ENCODE measurements around the gene WDR82. TPM values are rescaled to one million over a fixed set of nuclear protein-coding genes. Genes with fewer than 3 reads are reported as not detected.
A peak's percentile ranks its signal among the peaks of the same experiment; 100 is the strongest.

WDR82 gene
- total and polyA plus RNA-seq, 10 of the 15 experiments (the other 5 are each of a cell fraction or from before 2014, with no cell fraction given): 10.1 to 82.4 (median 48.7) TPM

DNA sequence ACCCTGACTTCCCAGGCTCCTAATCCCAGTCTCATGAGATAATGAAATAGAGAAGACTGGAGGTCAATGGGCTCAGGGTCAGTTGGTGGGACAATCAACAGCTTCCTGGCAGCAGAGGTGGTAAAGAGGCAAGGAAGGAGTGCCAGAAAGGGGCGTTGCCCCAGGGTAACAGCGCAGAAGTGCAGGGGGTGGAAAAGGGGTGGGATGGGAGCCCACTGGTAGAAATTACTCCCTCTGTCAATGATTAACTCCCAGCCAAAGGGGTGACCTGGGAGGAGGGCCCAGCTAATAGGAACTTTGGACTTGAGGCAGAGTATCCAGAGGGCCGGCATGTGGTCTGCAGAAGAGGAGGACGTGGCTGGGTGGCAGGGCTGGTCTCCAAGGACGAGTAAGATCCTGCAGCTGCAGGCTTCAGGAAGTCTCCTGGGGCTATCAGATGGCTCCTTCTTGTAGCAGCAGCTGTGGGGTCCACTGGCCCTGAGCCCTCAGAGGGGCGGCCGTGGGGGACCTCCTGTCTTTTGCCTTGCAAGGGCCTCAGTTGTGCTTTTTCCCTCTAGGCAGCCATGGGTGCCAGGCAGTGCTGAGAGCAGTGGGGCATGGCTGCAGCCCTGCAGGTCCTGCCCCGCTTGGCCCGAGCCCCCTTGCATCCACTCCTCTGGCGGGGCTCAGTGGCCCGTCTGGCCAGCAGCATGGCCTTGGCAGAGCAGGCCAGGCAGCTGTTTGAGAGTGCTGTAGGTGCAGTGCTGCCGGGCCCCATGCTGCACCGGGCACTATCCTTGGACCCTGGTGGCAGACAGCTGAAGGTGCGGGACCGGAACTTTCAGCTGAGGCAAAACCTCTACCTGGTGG lies 11.5 kb upstream of the WDR82 start:
- intact Hi-C loops (cut with micrococcal nuclease; ENCODE audit: unreplicated experiment): loop anchor here (5.0 kb wide), 1 partner anchor 157 kb away; the partner anchor contains the start of gene SEMA3G
- FAIRE-seq (no peak), DNase-seq (ENCODE audit: low read depth, low spot score) (no peak), ATAC-seq (no peak)
- Histone ChIP-seq H2AFZ (ENCODE audit: control insufficient read depth, low read depth, low read length) (no peak overlapping the region), H3K27me3 (replicated peaks in 1 of 2; ENCODE audit: control insufficient read depth in 2 of 2, insufficient read depth in 2 of 2, low read length in 1 of 2) (no peaks in the 10 kb centered on the region), H3K9me3 (replicated peaks; ENCODE audit: control insufficient read depth, insufficient read depth, low read length) (no peaks in the 10 kb centered on the region), H3K27ac (ENCODE audit: control insufficient read depth, insufficient read depth) (no peak overlapping the region), H3K9ac (ENCODE audit: control insufficient read depth, insufficient read depth, low read length) (peak overlapping the region; percentile 24; the same call in 1 of the 2 replicates), H4K20me1 (ENCODE audit: control insufficient read depth, insufficient read depth) (no peaks in the 10 kb centered on the region), H3K4me3 (no peak overlapping the region), H3K79me2 (ENCODE audit: control insufficient read depth, insufficient read depth, low read length) (peaks cover 18% of the 10 kb centered on the region), H3K4me1 (ENCODE audit: control insufficient read depth, insufficient read depth, low read length) (peaks cover 11% of the 10 kb centered on the region), H3K36me3 (ENCODE audit: control insufficient read depth in 2 of 2, insufficient read depth in 2 of 2, low read length in 1 of 2) (peaks cover 3 to 6% of the 10 kb centered on the region in 2 experiments; a peak in 3 of 4 replicates), H3K4me2 (ENCODE audit: control insufficient read depth, insufficient read depth) (no peak overlapping the region)
- ChIA-PET POLR2A (interaction anchor here (1.0 to 3.7 kb wide), 5 partner anchors 9 to 69 kb away, joined by 3 to 48 read pairs (median 6); partner anchors contain the start of genes TWF2 and WDR82), SMC1A (ENCODE audit: uncharacterized antibody, unreplicated experiment) (interaction anchor here (0.8 to 6.1 kb wide), 12 partner anchors 8 to 95 kb away, joined by 3 to 159 read pairs (median 6); partner anchors contain the start of genes TLR9, TWF2 and WDR82), RAD21 (ENCODE audit: unreplicated experiment) (interaction anchor here (0.8 to 7.5 kb wide), 10 partner anchors 7 to 157 kb away, joined by 3 to 131 read pairs (median 6); no protein-coding TSS in a partner anchor), CTCF (interaction anchor here (1.0 to 19.0 kb wide), 11 partner anchors 8 to 288 kb away, joined by 3 to 451 read pairs (median 9); partner anchors contain the start of gene WDR82)
- in situ Hi-C loops (cut with MboI): loop anchor here (5.0 kb wide), 1 partner anchor 52 kb away; no protein-coding TSS in a partner anchor
- WGBS (ENCODE audit: insufficient coverage, insufficient replicate concordance, low lambda C conversion rate, missing lambda C conversion rate): 90% methylated on average over 15 of the region's 15 CpGs
- BruUV-seq (replicated peaks): no TSS peak
- no peak for TF ChIP-seq CHD4 (IDR thresholded peaks at IDR 0.05)
- TF ChIP-seq, protein P1, sequence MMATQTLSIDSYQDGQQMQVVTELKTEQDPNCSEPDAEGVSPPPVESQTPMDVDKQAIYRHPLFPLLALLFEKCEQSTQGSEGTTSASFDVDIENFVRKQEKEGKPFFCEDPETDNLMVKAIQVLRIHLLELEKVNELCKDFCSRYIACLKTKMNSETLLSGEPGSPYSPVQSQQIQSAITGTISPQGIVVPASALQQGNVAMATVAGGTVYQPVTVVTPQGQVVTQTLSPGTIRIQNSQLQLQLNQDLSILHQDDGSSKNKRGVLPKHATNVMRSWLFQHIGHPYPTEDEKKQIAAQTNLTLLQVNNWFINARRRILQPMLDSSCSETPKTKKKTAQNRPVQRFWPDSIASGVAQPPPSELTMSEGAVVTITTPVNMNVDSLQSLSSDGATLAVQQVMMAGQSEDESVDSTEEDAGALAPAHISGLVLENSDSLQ (IDR thresholded peaks at IDR 0.05): no peak
- TF ChIP-seq, protein P2, sequence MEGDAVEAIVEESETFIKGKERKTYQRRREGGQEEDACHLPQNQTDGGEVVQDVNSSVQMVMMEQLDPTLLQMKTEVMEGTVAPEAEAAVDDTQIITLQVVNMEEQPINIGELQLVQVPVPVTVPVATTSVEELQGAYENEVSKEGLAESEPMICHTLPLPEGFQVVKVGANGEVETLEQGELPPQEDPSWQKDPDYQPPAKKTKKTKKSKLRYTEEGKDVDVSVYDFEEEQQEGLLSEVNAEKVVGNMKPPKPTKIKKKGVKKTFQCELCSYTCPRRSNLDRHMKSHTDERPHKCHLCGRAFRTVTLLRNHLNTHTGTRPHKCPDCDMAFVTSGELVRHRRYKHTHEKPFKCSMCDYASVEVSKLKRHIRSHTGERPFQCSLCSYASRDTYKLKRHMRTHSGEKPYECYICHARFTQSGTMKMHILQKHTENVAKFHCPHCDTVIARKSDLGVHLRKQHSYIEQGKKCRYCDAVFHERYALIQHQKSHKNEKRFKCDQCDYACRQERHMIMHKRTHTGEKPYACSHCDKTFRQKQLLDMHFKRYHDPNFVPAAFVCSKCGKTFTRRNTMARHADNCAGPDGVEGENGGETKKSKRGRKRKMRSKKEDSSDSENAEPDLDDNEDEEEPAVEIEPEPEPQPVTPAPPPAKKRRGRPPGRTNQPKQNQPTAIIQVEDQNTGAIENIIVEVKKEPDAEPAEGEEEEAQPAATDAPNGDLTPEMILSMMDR (IDR thresholded peaks at IDR 0.05 in 2 of 3, conservative IDR thresholded peaks at IDR 0.05 in 1 of 3; ENCODE audit: control insufficient read depth in 2 of 3, extremely low read depth in 1 of 3, insufficient read depth in 1 of 3, low read depth in 3 of 3, low read length in 3 of 3): 0 out of 6 replicates have a peak, but pooled peaks of 2 of the 3 experiments have one; percentile 3 to 10
